HG02798 (cell line): Measurements from ENCODE around the gene MIOX.
A peak's percentile ranks its signal among the peaks of the same experiment; 100 is the strongest.
"Not testable (repeated sequence)": the region's sequence is repeated elsewhere in the genome, so short reads cannot be mapped to it uniquely, and the experiment has no call there.

Source experiments
- ATAC-seq: cut with Tn5 transposase; IDR thresholded peaks from one replicate; pipeline ENCODE4 v1.9.1; 2021; ENCODE audit warnings: mild to moderate bottlenecking; ENCODE audit not compliant: unreplicated experiment, poor library complexity

The MIOX gene

DNA sequence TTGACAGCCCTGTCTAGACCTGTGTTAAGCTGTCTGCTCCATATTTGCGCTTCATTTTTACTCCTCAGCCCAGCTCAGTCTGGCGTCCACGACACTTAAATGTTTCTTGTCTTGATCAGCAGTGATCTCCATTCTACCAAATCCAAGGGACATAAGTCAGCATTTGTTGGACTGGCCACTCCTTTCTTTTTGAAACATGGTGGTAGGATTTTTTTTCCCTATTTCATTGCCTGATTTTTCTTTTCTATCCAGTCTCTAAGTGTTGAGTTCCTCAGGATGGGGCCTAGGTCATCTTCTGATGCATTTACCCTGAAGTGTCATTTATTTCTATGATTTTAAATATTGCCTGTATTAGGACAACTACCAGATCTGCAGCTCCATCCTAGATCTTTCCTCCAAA, 22.2 kb downstream of the MIOX start:
- no peak for ATAC-seq

DNA sequence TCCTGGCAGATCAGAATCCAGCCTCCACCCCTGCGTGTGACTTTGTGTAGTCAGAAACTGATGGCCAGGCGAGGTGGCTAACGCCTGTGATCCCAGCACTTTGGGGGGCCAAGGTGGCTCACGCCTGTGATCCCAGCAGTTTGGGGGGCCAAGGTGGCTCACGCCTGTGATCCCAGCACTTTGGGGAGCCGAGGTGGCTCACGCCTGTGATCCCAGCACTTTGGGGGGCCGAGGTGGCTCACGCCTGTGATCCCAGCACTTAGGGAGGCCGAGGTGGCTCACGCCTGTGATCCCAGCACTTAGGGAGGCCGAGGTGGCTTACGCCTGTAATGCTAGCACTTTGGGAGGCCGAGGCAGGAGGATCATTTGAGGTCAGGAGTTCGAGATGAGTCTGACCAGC, 26.5 kb downstream of the MIOX start:
- ATAC-seq: no peak

GRCh38 chr22:50516068-50516467, 29.4 kb downstream of the MIOX start:
- no peak for ATAC-seq

DNA sequence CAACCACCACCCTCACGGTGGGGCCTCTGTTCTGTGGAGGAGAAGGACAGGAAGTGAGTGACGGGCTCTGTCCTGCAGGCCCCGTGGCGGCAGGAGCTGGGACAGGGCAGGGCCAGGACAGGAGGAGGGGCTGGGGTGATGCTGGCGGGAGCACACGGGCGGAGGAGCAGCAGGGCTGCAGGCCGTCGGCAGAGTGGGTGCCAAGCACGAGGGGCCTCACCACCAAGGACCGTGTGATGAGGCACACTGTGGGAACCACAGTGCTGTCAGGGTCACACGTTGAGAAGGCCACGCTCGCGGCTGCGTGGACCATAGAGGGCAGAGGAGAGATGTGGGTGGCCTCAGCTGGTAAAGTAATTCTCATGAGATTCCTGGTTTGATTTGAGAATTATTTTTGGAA, 30.2 kb downstream of the MIOX start:
- ATAC-seq: no peak

DNA sequence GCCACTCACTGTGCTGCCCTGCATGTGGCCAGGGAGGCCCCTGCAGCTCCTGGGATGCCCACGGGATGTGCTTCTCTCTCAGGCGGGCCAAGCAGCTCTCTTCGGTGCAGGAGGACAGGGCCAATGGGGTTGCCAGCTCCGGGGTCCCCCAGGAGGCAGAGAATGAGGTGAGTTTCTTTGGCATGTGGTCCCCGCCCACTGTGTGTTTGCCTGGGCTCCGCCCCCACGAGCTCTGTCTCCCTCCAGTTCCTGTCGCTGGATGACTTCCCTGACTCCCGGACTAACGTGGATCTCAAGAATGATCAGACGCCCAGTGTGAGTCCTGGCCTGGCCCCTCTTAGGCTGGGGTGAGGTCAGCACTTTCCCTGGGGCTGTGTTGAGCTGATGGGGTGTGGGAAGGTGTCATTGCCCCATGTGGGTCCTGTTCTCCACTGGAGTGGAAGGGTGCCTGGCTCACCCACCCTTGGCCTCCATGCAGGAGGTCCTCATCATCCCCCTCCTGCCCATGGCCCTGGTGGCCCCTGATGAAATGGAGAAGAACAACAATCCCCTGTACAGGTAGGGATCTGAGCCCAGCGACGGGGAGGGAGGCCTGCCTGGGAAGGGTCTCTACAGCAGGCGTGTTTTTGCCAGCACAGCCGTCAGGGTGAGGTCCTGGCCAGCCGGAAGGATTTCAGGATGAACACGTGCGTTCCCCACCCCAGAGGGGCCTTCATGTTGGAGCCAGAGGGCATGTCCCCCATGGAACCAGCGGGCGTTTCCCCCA, 31.0 kb downstream of the MIOX start:
- ATAC-seq: no peak

- ATAC-seq: no peak
Observed at GRCh38 chr22:50518606-50519005, 31.9 kb downstream of the MIOX start.

DNA sequence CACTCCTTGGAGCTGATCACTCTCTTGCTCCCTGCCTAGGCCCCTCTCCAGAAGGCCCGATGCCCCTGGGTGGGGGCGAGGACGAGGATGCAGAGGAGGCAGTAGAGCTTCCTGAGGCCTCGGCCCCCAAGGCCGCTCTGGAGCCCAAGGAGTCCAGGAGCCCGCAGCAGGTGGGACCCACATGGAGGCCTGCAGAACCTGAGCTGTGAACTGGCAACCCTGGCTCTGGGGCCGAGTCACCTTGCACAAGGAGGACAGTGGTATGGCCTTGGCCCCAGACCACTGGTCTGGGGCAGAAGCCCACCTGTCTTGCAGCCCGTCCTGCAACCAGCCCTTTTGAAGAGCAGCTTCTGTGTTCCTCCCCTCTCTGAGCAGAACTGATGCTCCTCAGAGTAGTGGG, 32.5 kb downstream of the MIOX start:
- ATAC-seq: no peak

- not testable (repeated sequence) for ATAC-seq
Observed at GRCh38 chr22:50520184-50520583, 33.5 kb downstream of the MIOX start.

DNA sequence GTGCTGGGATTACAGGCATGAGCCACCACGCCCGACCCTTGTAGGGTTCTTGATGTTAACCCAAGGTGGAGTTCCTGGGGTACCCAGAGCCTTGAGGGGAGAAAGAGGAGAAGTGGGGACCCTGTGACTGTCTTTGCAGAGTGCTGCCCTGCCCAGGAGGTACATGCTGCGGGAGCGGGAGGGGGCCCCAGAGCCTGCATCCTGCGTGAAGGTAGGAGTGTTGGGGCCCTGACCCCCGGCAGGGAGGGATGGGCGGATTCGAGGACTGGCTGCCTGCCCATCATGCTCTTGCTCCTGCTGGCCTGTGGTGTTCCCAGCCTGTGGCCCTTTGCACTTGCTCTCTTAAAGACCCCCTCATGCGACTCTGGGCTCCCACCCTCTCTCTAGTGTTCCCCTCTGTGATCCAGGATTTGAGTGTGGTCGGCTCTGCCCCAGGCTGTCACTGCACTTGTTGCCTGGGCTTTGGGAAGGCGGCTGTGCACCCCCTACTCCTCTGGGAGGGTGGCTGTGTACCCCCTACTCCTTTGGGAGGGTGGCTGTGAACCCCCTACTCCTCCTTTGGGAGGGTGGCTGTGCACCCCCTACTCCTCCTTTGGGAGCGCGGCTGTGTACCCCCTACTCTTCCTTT, 34.3 kb downstream of the MIOX start:
- no peak for ATAC-seq

DNA sequence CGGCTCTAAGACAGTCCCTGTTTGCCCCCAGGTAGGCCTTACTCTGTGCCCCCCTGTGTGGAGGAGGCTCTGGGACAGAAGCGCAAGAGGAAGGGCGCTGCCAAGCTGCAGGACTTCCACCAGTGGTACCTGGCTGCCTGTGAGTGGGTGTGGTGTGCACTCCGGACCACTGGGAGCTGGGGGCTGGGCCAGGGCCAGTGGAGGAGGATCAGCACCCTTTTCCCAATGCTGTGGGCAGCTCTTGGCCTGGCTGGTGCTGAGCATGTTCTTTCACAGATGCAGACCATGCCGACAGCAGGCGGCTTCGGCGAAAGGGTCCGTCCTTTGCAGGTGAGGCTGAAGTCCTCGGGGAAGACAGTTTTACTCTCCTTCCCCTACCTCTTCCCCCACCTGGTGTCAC, 35.1 kb downstream of the MIOX start:
- no peak for ATAC-seq

GRCh38 chr22:50522208-50522805, 35.6 kb downstream of the MIOX start:
- ATAC-seq: no peak

DNA sequence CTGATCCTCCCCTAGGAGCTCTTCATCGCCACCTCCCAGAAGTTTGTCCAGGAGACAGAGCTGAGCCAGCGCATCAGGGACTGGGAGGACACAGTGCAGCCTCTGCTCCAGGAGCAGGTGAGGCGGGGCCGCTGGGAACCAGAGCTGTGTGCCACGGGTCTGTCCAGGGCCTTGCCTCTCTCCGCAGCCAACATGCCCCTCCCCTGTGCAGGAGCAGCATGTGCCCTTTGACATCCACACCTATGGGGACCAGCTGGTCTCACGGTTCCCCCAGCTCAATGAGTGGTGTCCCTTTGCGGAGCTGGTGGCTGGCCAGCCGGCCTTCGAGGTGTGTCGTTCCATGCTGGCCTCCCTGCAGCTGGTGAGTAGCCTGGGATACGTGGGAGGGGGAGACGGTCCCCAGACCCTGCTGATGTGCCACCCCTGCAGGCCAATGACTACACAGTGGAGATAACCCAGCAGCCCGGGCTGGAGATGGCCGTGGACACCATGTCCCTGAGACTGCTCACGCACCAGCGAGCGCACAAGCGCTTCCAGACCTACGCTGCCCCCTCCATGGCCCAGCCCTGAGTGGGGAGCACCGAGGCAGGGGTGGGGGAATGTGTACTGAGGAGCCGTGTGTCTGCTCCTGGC, 36.3 kb downstream of the MIOX start:
- ATAC-seq: no peak

DNA sequence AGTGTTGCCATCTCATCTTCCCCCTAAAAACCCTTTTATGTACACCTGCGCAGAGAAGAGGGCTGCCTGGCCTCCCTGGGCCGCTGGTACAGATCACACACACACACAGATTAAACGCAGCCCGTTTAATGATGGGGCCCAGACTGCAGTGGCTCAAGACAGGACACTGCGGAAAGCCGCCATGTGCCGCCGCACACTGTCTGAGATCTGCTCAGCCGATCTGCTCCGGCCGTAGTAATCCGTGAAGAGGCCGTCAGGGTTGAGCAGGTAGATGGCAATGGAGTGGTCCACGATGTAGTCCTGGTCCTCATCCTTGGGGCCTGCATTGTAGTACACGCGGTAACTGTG, 36.8 kb downstream of the MIOX start:
- ATAC-seq: no peak

DNA sequence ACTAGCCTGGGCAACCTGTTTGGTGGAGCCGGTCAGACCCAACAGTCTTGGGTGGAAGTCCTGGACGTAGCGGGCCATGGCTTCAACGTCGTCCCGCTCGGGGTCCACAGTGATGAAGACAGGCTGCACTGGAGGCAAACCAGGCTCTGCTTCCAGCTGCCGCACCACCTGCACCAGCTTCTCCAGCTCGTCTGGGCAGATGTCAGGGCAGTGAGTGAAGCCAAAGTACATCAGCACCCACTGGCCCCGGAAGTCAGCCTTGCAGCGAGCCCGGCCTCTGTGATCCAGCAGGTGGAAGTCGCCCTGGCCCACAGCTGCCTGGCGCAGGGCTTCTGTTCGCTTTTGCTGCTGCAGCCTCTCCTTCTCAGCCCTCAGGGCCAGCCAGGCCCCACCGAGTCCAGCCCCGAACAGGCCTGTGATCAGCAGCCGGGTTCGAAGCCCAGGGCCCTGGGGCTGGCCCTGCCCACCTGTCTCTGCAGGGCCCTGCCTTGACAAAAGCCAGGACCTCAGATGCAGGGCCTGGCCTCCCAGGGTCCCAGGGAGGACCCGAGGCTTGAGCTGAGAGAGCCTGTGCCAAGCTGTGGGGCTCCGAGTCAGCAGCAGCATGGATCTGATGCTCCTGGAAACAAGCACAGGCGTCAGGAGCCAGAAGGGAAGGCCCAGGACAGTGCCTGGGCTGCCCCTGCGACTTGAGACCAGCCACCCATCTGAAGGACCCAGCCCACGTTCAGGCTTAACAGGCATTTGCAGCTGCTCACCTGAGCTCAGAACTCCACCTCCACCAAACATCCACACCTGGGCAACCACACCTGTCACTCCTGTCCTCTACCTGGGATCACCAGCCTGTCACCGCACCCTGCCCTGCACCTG, 37.4 kb downstream of the MIOX start:
- no peak for ATAC-seq

GRCh38 chr22:50524676-50525103, 38.0 kb downstream of the MIOX start:
- ATAC-seq: no peak

DNA sequence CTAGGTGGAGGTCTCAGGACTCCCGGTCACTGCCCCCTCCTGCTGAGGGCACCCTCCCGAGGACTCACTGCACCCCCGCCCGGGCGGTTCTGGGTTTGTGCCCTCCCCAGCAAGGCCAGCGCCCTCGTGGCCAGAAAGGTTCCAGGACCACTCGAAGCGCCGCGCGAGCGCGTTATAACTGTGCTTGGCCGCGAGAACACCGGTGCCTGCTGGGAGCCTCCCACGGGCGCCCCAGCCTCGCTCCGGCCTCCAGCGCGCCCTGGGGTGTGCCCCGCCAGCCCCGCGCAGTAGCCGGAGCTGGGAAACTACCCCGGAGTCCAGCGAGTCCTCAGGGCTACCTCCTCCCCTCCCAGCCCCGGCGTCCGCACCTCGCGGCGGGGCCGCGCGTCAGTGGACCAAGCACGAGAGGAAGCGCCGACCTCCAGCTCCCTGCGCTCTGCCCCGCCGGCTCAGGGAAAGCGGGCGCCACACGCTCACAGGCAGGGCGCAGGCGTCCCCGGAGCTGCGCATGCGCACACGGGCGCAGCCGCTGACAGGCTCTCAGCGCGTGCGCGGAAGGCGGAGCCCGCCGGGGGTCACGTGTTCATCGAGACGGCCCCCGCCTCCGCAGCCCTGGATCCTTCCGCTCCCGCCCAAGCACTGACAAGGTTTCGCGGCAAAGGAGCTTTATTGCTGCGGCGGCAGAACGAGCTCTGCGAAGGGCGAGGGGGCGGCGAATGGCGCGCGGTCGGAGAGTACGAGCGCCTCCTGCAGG, 38.6 kb downstream of the MIOX start, which contains the start of gene SCO2:
Gene SCO2 (minus strand): TSS at position 495 of the 754 bp plus-strand sequence. CDS start 1,187 bp downstream, outside the sequence.
- ATAC-seq: peak; percentile 50

DNA sequence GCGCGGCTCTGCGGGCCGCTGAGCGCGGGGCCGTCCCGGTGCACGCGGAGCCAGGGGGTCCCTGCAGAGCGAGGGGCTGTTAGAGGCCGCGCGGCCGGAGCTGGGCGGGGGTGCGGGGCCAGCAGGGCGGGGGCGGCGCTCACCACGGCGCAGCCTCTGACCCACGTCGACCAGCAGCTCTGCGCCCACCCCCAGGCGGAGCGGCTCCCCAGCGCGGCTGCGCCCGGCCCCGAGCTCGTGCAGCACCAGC, 39.1 kb downstream of the MIOX start:
- ATAC-seq: no peak

- ATAC-seq: peak; percentile 34
Observed at GRCh38 chr22:50526108-50526833, 39.6 kb downstream of the MIOX start.
